Liver (tissue), 3 donors: ENCODE data around the gene BMPER.

Experiments
- HNF4G ChIP-seq: IDR thresholded peaks from 2 replicates; pipeline ENCODE4 v1.6.1; 2016; ENCODE audit warnings: antibody characterized with exemption
- RXRA ChIP-seq, 2 donors: IDR thresholded peaks; 2 replicates each; pipeline ENCODE4 v1.6.1; 2017 to 2018; ENCODE audit warnings: antibody characterized with exemption in 2 of 2, mild to moderate bottlenecking in 1 of 2
- TAF1 ChIP-seq: conservative IDR thresholded peaks from 2 replicates; pipeline ENCODE4 v1.6.1; 2016; ENCODE audit warnings: antibody characterized with exemption, mild to moderate bottlenecking
- TF ChIP-seq, protein P1 (sequence below): fragments of 150-350 bp; IDR thresholded peaks from 2 replicates; pipeline ENCODE4 v1.5.1; 2017; ENCODE audit warnings: improper control_type of control experiment, low read depth, low read length; ENCODE audit not compliant: missing input control
- TF ChIP-seq, protein P2 (sequence below): IDR thresholded peaks from 2 replicates; pipeline ENCODE4 v1.6.1; 2016; ENCODE audit warnings: antibody characterized with exemption
- donor health status: healthy.
- donor health status: healthy.

DNA sequence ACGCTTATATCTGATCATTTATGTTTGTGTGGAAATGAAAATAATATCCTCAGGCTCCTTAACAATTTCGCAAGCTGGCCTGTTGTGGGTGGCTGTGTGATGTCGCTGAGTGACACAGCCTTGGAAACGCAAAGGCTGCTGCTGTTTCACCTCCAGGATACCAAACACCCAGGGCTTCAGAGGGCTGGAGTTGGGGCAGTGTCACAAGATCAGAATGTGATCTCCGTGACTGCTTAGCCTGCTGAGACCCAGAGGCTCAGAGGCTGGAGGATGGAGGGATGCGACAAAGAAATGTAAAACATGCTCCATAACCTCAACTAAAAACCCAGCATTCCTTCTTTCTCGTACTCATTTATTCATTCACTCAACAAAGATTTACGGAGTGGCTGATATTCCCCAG is 37.2 kb upstream of the BMPER start:
- TF ChIP-seq HNF4G, result no peak
- TF ChIP-seq, protein P1, sequence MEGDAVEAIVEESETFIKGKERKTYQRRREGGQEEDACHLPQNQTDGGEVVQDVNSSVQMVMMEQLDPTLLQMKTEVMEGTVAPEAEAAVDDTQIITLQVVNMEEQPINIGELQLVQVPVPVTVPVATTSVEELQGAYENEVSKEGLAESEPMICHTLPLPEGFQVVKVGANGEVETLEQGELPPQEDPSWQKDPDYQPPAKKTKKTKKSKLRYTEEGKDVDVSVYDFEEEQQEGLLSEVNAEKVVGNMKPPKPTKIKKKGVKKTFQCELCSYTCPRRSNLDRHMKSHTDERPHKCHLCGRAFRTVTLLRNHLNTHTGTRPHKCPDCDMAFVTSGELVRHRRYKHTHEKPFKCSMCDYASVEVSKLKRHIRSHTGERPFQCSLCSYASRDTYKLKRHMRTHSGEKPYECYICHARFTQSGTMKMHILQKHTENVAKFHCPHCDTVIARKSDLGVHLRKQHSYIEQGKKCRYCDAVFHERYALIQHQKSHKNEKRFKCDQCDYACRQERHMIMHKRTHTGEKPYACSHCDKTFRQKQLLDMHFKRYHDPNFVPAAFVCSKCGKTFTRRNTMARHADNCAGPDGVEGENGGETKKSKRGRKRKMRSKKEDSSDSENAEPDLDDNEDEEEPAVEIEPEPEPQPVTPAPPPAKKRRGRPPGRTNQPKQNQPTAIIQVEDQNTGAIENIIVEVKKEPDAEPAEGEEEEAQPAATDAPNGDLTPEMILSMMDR, result no peak
- TF ChIP-seq, protein P2, sequence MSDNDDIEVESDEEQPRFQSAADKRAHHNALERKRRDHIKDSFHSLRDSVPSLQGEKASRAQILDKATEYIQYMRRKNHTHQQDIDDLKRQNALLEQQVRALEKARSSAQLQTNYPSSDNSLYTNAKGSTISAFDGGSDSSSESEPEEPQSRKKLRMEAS, result no peak
- no peak for TF ChIP-seq RXRA (IDR thresholded peaks at IDR 0.05)
- no peak for TF ChIP-seq TAF1
